ENCODE measurements around the gene C6orf47. TPM values are rescaled to one million over a fixed set of nuclear protein-coding genes. Genes with fewer than 3 reads are reported as not detected.

Gene C6orf47
- total RNA-seq, 4 donors from 2014 or later, result 24.5 to 39.6 (median 34.0) TPM

DNA sequence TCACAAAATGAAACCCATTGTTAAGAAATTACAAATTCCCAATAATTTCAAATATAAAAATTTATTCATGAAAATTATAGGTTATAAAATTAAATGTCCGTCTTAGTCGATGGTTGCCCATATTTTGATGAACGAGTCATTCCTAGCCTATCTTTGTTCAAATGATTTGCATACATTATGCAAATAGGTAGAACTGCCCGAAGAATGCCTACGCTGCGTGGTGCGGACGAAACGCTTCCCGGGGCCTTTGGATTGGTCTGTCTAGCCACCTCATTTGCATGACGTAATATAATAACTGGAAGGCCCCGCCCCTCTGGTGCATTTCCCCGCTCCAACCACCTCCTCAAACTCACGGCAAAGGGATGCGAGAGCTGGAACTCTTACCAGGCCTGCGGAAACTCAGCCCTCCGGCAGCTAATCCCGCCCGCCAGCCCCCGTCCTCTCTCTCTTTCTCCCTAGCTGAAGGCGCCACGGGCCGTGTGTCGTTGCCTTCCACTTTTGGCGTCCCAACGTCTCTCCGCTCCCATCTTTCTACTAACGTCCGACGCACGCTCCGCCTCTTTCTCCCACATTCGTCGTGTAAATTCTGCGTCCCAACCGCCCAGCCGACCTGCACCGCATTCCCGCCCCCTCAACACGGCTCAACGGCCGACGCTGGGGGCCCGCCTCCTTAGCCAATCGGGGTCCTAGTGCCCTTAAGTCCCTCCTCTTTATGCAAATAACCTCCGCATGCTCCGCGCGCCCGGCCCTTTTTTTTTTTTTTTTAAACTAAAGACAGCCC lies 40.6 kb downstream of the C6orf47 start:
- intact Hi-C loops (cut with DNase I), result no loop called here
- peak; percentile 99 for DNase-seq (ENCODE audit: extremely low spot score)

DNA sequence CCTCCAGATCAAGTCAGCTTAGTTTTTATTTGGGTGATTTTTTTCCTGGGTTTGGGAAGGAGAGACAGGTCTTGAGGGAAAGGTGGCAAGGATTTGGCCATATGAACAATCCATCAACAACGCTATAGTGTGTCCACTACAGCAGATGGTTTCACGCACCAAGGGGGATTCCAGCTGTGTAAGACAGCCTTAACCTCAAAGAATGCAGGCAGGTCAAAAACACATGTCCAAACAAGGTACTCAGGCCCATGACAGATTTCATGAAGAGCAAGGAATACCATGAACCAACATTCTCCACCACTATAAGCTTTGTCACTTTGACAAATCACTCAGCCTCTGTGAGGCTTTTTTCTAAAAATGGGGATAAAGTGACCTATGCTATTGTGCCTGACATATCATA lies 43.6 kb downstream of the C6orf47 start:
- no peak for DNase-seq (ENCODE audit: extremely low spot score)
- H3K36me3 ChIP-seq, result no peaks in the 10 kb centered on the region
- peaks cover 10 to 13% (median 13%) of the 10 kb centered on the region in 4 donors for H3K4me1 ChIP-seq
- no peaks in the 10 kb centered on the region for H3K27me3 ChIP-seq
- intact Hi-C loops (cut with DNase I), result no loop called here
- WGBS, result 72% methylated on average over 2 of the region's 2 CpGs
- no peak overlapping the region for H3K27ac ChIP-seq (replicated peaks in 1 of 4)
- TF ChIP-seq POLR2AphosphoS5 (IDR thresholded peaks at IDR 0.05) (no peak), POLR2A (IDR thresholded peaks at IDR 0.05; ENCODE audit: low read depth) (no peak), EP300 (IDR thresholded peaks at IDR 0.05) (no peak)
- TF ChIP-seq, protein P1, sequence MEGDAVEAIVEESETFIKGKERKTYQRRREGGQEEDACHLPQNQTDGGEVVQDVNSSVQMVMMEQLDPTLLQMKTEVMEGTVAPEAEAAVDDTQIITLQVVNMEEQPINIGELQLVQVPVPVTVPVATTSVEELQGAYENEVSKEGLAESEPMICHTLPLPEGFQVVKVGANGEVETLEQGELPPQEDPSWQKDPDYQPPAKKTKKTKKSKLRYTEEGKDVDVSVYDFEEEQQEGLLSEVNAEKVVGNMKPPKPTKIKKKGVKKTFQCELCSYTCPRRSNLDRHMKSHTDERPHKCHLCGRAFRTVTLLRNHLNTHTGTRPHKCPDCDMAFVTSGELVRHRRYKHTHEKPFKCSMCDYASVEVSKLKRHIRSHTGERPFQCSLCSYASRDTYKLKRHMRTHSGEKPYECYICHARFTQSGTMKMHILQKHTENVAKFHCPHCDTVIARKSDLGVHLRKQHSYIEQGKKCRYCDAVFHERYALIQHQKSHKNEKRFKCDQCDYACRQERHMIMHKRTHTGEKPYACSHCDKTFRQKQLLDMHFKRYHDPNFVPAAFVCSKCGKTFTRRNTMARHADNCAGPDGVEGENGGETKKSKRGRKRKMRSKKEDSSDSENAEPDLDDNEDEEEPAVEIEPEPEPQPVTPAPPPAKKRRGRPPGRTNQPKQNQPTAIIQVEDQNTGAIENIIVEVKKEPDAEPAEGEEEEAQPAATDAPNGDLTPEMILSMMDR (IDR thresholded peaks at IDR 0.05), result no peak
- H3K9me3 ChIP-seq, result no peaks in the 10 kb centered on the region
- no peak overlapping the region for H3K4me3 ChIP-seq

More for the DNA sequence above, 40.6 kb downstream of the C6orf47 start:
- Histone ChIP-seq H3K4me1 (peaks cover 15 to 32% (median 24%) of the 10 kb centered on the region in 4 donors), H3K9me3 (no peaks in the 10 kb centered on the region), H3K27ac (replicated peaks in 1 of 4) (peak overlapping the region; percentile 92 to 99 (median 96)), H3K4me3 (peak overlapping the region; percentile 69 to 88 (median 77)), H3K27me3 (no peaks in the 10 kb centered on the region), H3K36me3 (peaks cover 15 to 25% (median 21%) of the 10 kb centered on the region in 4 donors)
- WGBS, result under 1% methylated on average over 50 of the region's 50 CpGs
- TF ChIP-seq POLR2A (IDR thresholded peaks at IDR 0.05; ENCODE audit: low read depth) (peak; percentile 64), POLR2AphosphoS5 (IDR thresholded peaks at IDR 0.05) (peak; percentile 86 to 94), EP300 (IDR thresholded peaks at IDR 0.05) (no peak)
- TF ChIP-seq, protein P1 (IDR thresholded peaks at IDR 0.05), result no peak

DNA sequence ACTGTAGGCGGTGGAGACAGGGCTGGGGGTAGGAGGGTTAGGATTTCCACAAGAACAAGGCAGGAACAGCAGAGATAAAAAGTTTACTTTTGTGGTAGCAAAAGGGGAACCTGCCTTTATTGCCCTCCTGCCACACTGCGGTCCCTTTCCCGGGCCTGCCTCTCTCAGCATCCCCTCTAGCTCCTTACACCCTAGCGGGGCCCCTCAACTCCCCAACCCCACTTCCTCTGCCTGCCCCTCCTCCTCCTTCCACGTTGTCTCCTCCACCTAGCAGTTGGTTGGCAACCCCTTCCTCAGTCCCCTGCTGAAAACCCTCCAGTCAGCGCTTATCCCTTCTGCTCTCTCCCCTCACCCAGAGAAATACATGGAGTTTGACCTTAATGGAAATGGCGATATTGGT lies 44.8 kb downstream of the C6orf47 start:
- 57% methylated on average over 7 of the region's 7 CpGs for WGBS
- Histone ChIP-seq H3K4me3 (peak overlapping the region; percentile 9 to 40 (median 17)), H3K4me1 (peaks cover 3 to 5% (median 4%) of the 10 kb centered on the region in 4 donors), H3K9me3 (no peaks in the 10 kb centered on the region), H3K27ac (replicated peaks in 1 of 4) (peak overlapping the region in 2 of 4 donors; percentile 28 to 34), H3K36me3 (no peaks in the 10 kb centered on the region), H3K27me3 (no peaks in the 10 kb centered on the region)
- no peak for DNase-seq (ENCODE audit: extremely low spot score)
- TF ChIP-seq POLR2A (IDR thresholded peaks at IDR 0.05; ENCODE audit: low read depth) (no peak), POLR2AphosphoS5 (IDR thresholded peaks at IDR 0.05) (no peak), EP300 (IDR thresholded peaks at IDR 0.05) (no peak)
- TF ChIP-seq, protein P1 (IDR thresholded peaks at IDR 0.05), result no peak
- intact Hi-C loops (cut with DNase I), result no loop called here

- Histone ChIP-seq H3K27me3 (no peaks in the 10 kb centered on the region), H3K36me3 (no peaks in the 10 kb centered on the region), H3K4me3 (peak within 1 kb of the TSS; percentile 9 to 40 (median 17)), H3K27ac (replicated peaks in 1 of 4) (peak within 1 kb of the TSS in 3 of 4 donors; percentile 26 to 34 (median 28)), H3K9me3 (no peaks in the 10 kb centered on the region), H3K4me1 (peaks cover 3 to 5% (median 4%) of the 10 kb centered on the region in 4 donors)
- 48% methylated on average over 6 of the region's 6 CpGs for WGBS
- intact Hi-C loops (cut with DNase I), result no loop called here
- TF ChIP-seq EP300 (IDR thresholded peaks at IDR 0.05), result no peak
- no peak for TF ChIP-seq POLR2AphosphoS5 (IDR thresholded peaks at IDR 0.05)
- no peak for TF ChIP-seq POLR2A (IDR thresholded peaks at IDR 0.05; ENCODE audit: low read depth)
- TF ChIP-seq, protein P1 (IDR thresholded peaks at IDR 0.05), result no peak
- DNase-seq (ENCODE audit: extremely low spot score), result no peak
Measured at GRCh38 chr6:31614684-31615578, 45.6 kb downstream of the C6orf47 start, which contains the start of gene AIF1. TSS of gene AIF1 (plus strand) at chr6:31615234. CDS start at chr6:31615330, 96 bp downstream.

All from esophagus muscularis mucosa (tissue), 4 donors.